Stomach (tissue), 9 donors: ENCODE results near the gene DDX54. TPM values are rescaled to one million over a fixed set of nuclear protein-coding genes. Genes with fewer than 3 reads are reported as not detected.

Source experiments
- DNase-seq, 2 donors: peaks; one replicate each; pipeline versions ENCODE4 v3.0.0 to v3.0.0-alpha.2; 2013 to 2019
- H3K27ac ChIP-seq, 5 donors: fragments of 200-600 bp in 4 of 5; sonication (generic) in 4 of 5; one replicate each; pipeline ENCODE4 v1.5.1; 2013 to 2019; ENCODE audit warnings: mild to moderate bottlenecking in 1 of 5, moderate library complexity in 1 of 5
- H3K27me3 ChIP-seq, 3 donors: fragments of 200-600 bp; sonication (generic); one replicate each; pipeline ENCODE4 v1.5.1; 2017 to 2019; ENCODE audit warnings: mixed run types in 1 of 3
- H3K36me3 ChIP-seq, 4 donors: fragments of 200-600 bp; sonication (generic); 1 replicate in 3 of 4; 2 replicates in 1 of 4; pipeline ENCODE4 v1.5.1; 2016 to 2019
- H3K4me1 ChIP-seq, 4 donors: fragments of 200-600 bp; sonication (generic); one replicate each; pipeline ENCODE4 v1.5.1; 2016 to 2019
- H3K4me3 ChIP-seq, 4 donors: fragments of 200-600 bp; sonication (generic) in 3 of 4; one replicate each; pipeline ENCODE4 v1.5.1; 2016 to 2019; ENCODE audit warnings: mild to moderate bottlenecking in 1 of 4
- H3K9me3 ChIP-seq, 4 donors: fragments of 200-600 bp; sonication (generic); one replicate each; pipeline ENCODE4 v1.5.1; 2016 to 2019
- CTCF ChIP-seq, 7 experiments: fragments of 450-650 bp in 4 of 7; fragments of 200-600 bp in 3 of 7; sonication (generic) in 3 of 7; IDR thresholded peaks; one replicate each; pipeline ENCODE4 v1.5.1; 2016 to 2019; ENCODE audit warnings: antibody characterized with exemption in 7 of 7, control low read depth in 2 of 7, mild to moderate bottlenecking in 1 of 7
- EP300 ChIP-seq: sonication (generic); formaldehyde crosslinking; IDR thresholded peaks from one replicate; pipeline ENCODE4 v1.6.1; 2017; ENCODE audit warnings: antibody characterized with exemption
- POLR2A ChIP-seq, 4 donors: fragments of 450-650 bp; IDR thresholded peaks; one replicate each; pipeline ENCODE4 v1.6.1; 2016; ENCODE audit warnings: antibody characterized with exemption in 4 of 4, control low read depth in 2 of 4, mild to moderate bottlenecking in 1 of 4, moderate library complexity in 1 of 4
- POLR2AphosphoS5 ChIP-seq, 3 donors: sonication (generic); formaldehyde crosslinking; IDR thresholded peaks; one replicate each; pipeline ENCODE4 v1.6.1; 2016; ENCODE audit warnings: antibody characterized with exemption in 3 of 3
- WGBS, 5 donors: extraction: QIAGEN DNeasy Blood & Tissue Kit in 3 of 5; methylation state at CpG; one replicate each; pipeline versions ENCODE4 v1.1.5 to v1.1.7; 2013 to 2018; 5-methylcytosine and 5-hydroxymethylcytosine counted together
- intact Hi-C: fragments of 100-400 bp; cut with DNase I; formaldehyde crosslinking; loops from one replicate; pipeline ENCODE4 v1.15.1; 2023; ENCODE audit warnings: low total_unique reads
- polyA plus RNA-seq, 3 donors: library from polyadenylated mRNA; stranded (reverse); fragments of 200-250 nt; gene quantifications; one replicate each; pipeline ENCODE4 v1.2.3, GENCODE V29; 2013
- total RNA-seq, 5 donors: library from RNA; depleted of rRNA; stranded (reverse); fragments of >200 nt; gene quantifications; one replicate each; pipeline versions ENCODE4 v1.1.0 to v1.2.3, GENCODE V29; 2014 to 2016
- donor health status: healthy with polysubstance abuse.
- donor health status: Bipolar disorder and iron deficiency.
- donor health status: healthy.

Gene DDX54
- total and polyA plus RNA-seq, 8 donors: 14.6 to 167 (median 37.9) TPM

- Histone ChIP-seq H3K27ac (peak overlapping the region in 3 of 5 donors; percentile 5 to 61 (median 15)), H3K36me3 (peaks cover 36 to 88% (median 82%) of the 10 kb centered on the region in 4 donors), H3K4me3 (no peak overlapping the region), H3K4me1 (peaks cover 4 to 77% (median 25%) of the 10 kb centered on the region in 4 donors), H3K27me3 (no peaks in the 10 kb centered on the region), H3K9me3 (no peaks in the 10 kb centered on the region)
- TF ChIP-seq POLR2A (IDR thresholded peaks at IDR 0.05): no peak
- TF ChIP-seq CTCF (IDR thresholded peaks at IDR 0.05): no peak
- no peak for TF ChIP-seq EP300
- TF ChIP-seq POLR2AphosphoS5 (IDR thresholded peaks at IDR 0.05): no peak
- no peak for DNase-seq
- 90 to 95% (median 94%) methylated on average over 15 of the region's 15 CpGs for WGBS, 5 donors
- intact Hi-C loops: no loop called here
These were observed 45.3 kb upstream of the DDX54 start for GRCh38 chr12:113230315-113231234.

GRCh38 chr12:113228394-113229028 is 43.2 kb upstream of the DDX54 start:
- 75 to 88% (median 82%) methylated on average over 5 of the region's 5 CpGs for WGBS, 5 donors
- DNase-seq: no peak
- H3K27ac ChIP-seq: peak overlapping the region in 4 of 5 donors; percentile 12 to 72 (median 64)

DNA sequence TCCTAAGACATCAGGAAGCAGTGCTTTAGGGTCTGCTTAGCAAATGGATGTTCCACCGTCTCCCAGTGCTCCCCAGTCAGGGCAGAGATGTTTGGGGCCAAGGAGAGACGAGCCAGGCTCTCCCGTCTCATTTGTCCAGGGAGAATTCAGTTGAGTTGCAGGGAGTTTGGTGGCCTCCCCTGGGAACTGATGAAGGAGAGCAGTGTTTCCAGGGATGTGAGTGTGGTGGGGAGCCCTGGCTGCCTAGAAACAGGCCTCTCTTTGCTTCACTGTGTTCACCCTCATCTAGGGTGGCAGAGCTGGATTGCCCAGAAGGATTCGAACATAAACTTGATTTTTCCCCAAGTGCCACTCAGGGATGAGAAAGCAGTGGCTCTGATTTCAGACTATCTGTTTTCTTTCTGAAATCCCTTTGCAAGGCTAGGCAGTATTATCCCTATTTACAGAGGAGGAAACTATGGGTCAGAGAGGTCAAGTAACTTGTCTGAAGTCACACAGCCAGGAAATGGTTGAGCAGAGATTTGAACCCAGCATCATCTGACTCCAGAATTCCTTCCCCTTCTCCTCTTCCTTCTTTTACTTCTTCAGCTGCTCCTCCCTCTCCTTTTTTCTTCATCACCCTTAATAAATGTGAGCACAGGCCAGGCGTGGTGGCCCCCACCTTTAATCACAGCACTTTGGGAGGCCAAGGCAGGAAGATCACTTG is 42.6 kb upstream of the DDX54 start:
- peaks cover 26 to 63% (median 62%) of the 10 kb centered on the region in 4 donors for H3K36me3 ChIP-seq
- intact Hi-C loops: no loop called here

More at GRCh38 chr12:113228394-113229028, 43.2 kb upstream of the DDX54 start:
- peaks cover 33 to 70% (median 69%) of the 10 kb centered on the region in 4 donors for H3K36me3 ChIP-seq
- no peaks in the 10 kb centered on the region for H3K27me3 ChIP-seq
- H3K9me3 ChIP-seq: no peaks in the 10 kb centered on the region
- no peak overlapping the region for H3K4me3 ChIP-seq
- TF ChIP-seq POLR2AphosphoS5 (IDR thresholded peaks at IDR 0.05): no peak
- TF ChIP-seq CTCF (IDR thresholded peaks at IDR 0.05): no peak
- TF ChIP-seq POLR2A (IDR thresholded peaks at IDR 0.05): no peak
- TF ChIP-seq EP300: no peak
- peaks cover 5 to 86% (median 30%) of the 10 kb centered on the region in 4 donors for H3K4me1 ChIP-seq
- intact Hi-C loops: no loop called here

More for the DNA sequence above, 42.6 kb upstream of the DDX54 start:
- no peaks in the 10 kb centered on the region for H3K9me3 ChIP-seq
- WGBS, 5 donors: 89 to 98% (median 92%) methylated on average over 5 of the region's 5 CpGs
- no peaks in the 10 kb centered on the region for H3K27me3 ChIP-seq
- no peak for DNase-seq
- H3K4me3 ChIP-seq: no peak overlapping the region
- H3K27ac ChIP-seq: peak overlapping the region in 4 of 5 donors; percentile 28 to 72 (median 50)
- TF ChIP-seq CTCF (IDR thresholded peaks at IDR 0.05) (no peak), EP300 (no peak), POLR2A (IDR thresholded peaks at IDR 0.05) (no peak), POLR2AphosphoS5 (IDR thresholded peaks at IDR 0.05) (no peak)
- peaks cover 6 to 86% (median 31%) of the 10 kb centered on the region in 4 donors for H3K4me1 ChIP-seq
